Measurements from ENCODE around the gene LRRC18.

LRRC18 gene

DNA sequence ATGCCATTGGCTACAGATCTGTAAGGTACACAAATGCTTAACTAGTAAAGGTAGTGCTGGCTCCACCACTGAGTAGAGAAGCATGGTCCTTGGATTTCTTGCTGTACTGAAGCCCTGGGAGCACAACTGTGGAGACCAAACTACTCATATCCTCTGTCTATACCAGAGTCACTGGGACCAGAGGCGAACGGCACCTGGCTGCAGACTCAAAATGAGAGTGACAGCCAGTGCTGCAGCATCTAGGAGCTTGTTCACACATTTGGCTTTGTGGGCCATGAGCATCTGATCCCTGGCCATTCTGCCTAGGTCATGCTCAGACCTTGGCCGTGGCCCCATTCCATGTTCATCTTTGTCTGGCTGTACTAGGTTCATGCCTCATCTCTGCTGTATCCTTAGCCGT, 31.9 kb downstream of the LRRC18 start:
- no peak for DNase-seq (ENCODE audit: low read depth)

DNA sequence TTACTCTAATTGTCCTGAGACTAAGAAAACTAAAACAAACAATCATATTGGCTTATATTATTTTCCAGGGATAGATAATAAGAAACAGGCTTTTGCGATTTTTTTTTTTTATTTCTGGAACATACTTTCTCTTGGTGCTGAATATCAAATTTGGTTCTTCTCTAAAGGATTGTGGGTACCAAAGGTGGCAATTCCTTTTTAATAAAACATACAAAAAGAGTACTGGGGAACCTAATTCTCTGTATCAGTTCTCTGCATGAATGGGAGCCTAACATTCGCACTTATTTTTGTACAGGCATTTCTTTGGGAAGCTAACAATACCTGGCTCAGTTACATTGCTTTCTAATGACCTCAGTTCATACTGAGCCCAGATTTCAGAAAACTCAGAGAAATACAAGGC, 32.8 kb downstream of the LRRC18 start:
- DNase-seq (ENCODE audit: low read depth), result no peak

DNA sequence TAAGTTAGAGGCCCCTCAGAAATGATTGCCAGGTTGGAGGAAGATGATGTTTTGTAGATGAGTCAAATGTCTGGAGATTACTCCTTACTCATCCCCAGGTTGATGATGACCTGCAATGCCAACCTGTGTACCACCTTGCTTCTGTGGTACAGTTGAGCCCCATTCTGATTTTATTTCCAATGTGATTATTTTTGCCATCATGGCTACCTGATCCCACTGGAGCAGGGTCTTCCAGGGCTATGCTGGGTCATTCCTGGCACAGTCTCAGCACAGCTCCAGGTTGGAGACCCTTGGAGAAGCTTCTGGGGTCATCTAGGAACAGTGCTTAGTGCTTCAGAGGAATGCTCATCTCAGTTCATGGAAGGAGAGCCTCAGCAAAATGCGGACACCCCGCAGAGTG, 34.3 kb downstream of the LRRC18 start:
- DNase-seq (ENCODE audit: low read depth), result no peak

DNA sequence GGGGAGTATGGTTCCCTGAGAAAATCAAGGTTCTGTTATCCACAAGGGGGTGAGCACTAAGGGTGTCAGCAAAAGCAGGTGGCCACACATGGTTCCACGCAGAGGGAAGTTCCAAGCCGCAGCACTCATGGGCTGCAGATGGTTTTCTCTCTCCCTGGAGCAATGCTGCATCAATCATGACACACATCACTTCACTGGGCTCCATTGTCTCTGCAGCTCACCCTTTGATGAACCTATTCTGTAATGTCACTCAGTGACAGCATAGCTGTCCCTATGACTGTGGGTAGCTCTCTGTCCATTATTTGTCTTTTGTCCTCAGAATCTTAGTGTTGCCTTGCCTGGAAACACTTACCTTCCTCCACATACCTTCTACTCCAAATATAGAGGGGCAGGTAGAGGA, 34.8 kb downstream of the LRRC18 start:
- no peak for DNase-seq (ENCODE audit: low read depth)

DNA sequence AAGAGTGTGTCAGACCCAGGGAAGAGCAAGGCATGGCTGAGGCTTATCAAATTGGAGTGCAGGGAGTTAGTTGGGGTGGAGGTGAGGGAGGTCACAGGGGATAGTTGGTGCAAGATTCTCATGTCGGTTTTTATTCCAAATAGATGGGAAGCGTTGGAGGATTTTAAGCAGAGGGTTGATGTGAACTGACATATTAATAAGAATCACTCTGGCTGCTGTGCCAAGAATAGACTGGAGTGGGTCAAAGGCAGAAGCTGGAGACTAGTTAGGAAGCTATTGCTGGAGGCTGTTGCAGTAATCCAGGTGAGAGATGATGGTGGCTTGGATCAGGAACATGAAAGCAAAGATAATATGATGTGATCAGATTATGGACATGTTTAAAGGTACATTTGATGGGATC, 36.5 kb downstream of the LRRC18 start:
- no peak for DNase-seq (ENCODE audit: low read depth)

DNA sequence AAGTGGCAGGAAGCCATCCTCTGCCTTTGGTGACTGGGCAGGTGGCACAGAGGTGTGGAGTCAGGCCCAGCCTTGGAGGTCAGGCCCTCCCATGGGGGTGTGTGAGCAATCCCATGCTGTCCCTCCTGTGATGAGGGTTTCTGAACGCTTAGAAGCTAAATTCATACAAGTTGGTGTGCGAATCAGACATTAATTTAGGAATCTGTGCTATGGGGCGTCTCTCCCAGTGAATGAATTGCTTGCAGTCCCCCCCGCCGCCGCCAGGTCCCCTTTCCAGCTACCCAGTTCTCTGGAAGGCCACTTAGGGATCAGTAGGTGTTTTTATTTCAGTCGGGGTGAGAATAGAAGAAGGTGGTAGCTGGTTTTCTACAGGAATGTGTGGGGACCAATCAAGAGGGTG, 37.5 kb downstream of the LRRC18 start:
- no peak for DNase-seq (ENCODE audit: low read depth)

DNA sequence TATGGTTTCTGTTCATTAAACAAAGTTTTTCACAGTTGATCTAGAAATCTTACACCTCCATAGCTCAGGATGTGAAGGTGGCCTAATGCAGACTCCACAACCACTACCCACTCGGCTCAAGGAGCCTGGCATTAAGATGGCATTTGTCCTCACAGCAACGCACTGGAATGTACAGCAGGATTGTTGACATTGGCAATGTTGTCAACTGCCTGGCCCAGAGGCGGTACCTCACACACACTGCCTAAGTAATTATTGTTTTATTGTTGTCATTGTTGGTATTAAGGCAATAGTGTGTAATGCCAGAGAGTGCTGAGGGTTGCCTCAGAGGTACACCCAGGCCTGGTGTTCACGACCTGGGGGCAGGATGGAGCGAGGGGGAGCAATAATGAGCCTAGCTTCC, 38.3 kb downstream of the LRRC18 start:
- no peak for DNase-seq (ENCODE audit: low read depth)

DNA sequence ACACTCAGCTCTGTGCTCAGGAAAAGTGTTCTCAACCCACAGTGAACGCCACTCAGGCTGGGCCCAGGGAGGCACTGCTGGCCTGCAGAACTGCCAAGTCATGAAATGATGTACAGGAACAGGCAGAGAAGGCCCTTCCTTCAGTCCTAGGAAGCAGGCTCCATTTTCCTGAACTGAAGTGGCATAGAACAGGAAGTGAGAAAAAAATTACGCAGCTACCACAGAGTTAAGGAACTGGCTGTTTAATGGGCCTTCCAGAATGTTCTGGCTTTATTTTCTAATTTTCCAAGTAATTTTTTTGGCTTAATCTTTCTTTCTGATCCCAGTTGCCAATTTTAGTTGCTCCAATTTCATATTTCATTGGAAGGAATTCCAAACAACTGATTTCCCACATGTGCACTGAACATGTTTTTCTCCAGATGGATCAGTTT, 39.3 kb downstream of the LRRC18 start:
- no peak for DNase-seq (ENCODE audit: low read depth)

DNA sequence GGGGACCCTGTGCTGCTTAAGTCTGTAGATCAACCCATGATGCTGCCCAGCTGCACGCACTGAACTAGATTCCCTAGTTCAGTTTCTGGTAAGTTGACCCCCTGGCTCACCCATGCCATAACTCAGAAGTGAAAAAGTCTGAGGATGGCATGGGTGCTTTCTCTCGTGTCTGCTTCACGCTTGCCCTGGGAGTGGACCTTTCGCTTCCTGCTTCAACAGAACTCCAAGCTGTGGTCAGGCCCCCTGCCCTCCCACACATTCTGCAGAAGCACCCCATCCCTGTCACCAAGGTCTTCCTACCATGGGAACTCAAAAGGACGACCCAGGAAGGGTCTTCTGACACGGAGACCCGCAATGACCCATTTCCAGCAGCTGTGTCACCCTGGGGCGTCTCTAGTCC, 39.9 kb downstream of the LRRC18 start:
- DNase-seq (ENCODE audit: low read depth), result no peak

DNA sequence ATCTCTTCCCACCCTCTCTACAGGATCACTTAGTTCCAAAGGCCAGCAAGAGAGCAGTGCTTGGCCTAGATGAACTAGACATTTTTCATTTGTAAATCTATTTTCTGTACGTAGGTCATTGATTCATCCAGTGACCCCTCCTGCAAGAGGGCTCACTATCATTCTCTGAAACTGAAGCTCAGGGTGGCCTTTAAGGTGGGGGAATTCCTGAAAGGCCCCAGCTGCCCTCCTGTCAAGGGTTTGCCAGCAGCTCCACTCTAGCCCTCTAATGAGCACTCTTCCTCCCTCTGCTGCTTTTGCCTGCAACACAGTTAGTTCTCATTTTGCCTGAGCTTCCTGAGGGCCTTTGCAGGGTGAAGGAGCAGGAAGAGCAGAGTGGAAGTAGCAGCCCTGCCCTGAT, 41.2 kb downstream of the LRRC18 start:
- no peak for DNase-seq (ENCODE audit: low read depth)

DNA sequence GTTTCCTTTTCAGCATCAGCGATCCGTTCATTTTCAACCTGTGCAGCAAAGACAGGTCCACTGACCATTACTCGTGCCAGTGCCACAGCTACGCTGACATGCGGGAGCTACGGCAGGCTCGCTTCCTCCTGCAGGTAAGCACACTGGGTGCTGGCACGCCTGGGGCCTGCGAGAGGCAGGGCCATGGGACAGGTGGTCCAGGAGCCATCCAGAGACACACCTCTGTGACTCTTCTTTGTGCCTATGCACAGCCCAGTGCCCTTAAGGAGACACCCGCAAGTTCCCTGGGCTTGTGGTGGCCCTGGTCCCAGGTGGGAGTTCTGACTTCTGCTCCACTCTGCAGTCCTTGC, 42.2 kb downstream of the LRRC18 start:
- no peak for DNase-seq (ENCODE audit: low read depth)

DNA sequence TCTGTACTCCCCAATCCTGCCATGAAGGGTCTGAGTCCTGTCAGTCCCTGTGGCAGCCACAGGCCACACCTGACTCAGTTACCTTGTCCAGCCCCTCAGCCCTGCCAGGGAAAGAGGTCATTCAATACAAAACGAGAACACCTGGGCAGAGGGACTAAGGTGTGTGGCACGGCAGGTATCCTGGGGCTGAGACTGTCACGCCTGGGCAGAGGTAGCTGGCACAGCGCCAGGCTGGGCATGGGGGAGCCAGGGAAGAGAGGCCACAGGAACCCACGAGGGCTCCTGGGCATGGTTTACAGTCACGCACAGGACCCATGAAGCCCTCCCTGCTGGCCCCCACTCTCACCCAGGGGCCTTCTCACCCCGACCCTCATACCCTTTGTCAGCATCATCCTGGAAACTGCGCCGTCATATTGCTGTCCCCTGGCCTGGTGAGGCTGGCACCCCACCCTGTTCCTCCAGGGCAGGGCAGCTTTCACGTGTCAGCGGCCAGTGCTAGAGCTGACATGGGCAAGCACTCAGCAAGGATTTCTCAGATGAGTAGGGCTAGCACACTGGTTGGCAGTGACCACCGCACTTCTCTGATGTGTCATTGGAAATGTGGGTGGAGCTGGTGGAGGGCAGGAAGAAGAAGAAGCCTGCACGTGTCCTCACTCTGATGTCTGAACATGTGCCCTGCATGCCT, 42.7 kb downstream of the LRRC18 start:
- no peak for DNase-seq (ENCODE audit: low read depth)

DNA sequence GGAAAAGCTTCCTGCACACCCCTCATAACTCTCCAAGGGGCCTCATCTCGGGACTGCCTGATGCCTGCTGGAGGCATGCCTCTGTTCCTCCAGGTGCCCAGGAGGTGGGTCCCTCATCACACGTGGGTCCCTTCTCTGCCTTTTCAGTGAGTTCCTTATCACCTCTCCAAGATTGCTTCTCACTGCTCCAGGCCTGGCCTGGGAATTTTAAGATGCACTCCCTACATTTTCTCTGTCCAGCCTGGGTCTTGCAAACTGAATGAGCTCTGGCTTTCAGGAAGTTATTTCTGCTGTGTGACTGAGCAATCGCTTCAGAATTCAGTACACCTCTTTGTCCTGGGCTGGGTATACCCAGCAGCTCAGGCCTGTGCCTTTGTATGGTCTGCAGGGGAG, 43.8 kb downstream of the LRRC18 start:
- DNase-seq (ENCODE audit: low read depth), result no peak

DNA sequence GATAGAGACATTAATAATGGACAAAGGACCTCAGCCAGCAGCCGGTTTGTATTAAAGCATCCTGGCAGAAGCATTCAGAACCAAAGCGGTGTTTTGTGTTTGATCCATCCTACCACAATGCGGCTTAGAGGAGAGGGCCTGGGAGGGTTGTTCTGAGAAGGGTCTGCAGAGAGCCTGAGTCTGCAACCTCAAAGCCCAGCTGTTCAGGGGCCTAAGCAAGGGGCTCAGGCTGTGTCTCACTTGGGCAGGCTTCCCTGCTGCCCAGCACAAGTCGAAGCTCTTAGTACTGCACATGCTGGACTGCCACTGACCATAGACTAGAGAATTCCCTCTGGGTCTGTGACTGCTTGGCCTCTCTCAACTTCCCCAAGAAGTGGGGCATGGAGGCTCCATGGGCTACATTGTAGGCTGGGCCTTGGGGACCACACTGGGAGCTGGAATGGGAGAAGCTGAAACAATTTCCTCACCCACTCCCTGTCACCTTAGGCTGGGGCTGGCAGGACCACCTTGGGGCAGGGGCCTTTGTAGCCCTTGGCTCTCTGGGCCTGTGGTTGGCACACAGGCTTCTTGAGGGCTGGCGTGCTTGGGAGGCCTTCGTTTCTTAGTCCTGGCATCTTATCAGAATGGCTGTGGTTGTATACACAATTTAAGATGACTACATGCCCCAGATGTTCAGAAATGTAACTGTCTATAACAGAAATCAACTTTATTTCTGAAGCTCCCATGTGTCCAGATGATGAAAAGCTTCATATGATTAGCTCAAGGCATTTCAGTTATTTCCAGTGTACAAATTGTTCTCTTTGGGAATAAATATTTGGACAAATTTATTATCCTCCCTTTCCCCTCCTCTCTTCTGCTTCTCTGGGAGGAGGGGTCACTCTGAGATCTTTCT, 44.5 kb downstream of the LRRC18 start:
- no peak for DNase-seq (ENCODE audit: low read depth)

DNA sequence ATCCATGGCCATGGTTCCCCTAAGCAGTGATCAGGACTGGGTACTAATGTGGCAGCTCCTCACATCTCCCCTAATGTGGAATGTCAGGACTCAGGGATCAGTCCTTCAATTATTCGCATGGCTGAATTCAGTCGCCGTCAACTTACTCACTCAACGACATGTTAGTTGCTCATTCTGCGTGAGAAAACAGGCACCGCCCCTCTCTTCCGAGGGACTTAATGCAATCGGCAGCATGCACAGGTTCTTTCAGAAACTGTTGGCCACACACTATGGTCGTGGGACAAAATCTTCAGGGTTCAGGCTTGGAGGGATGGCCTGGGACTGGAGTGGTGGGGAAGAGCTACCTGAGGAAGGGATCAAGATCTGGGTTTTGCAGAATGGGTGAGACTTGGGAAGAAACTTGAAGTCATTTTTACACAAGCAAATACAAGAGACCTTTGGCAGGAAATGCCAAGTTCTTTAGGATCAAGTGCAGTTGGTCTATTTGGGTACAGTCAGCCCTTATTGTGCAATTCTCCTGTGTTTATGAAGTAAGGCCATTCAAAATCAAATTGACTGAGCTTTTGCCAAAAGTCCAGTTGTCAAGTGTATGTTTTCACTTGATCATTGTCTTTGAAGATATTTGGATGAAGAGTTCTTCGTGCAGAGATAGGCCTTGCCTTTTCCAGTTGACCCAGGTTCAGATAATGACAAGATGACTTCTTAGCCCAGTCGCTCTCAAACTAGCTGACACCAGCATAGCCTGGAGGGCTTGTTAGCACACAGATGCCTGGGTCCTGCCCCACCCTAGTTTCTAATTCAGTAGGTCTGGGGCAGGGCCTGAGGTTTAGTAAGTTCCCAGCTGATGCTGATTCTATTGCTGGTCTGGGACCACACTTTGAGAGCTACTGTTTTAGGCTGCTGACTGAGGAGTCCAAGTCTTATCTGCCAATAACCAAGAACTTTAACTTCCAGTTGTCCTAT, 48.5 kb downstream of the LRRC18 start:
- peak; percentile 7 for DNase-seq (ENCODE audit: low read depth)

DNA sequence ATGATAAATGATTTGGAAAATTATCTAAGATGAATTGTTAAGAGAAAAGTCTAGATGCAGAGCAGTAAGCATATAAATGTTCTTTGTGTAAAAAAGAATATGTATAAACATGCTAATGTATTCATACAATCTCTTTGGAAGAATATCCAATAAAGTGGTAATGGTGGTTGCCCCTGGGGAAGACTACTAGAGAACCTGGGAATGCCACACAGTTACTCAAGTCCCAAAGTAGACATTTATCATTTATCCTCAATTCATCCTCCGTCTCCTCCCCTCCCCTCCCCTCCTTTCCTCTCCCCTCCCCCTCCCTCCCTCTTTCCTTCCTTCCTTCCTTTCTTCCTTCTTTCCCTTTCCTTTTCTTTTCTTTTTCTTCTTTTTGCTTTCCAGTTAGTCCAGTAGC, 51.7 kb downstream of the LRRC18 start:
- no peak for DNase-seq (ENCODE audit: low read depth)

DNA sequence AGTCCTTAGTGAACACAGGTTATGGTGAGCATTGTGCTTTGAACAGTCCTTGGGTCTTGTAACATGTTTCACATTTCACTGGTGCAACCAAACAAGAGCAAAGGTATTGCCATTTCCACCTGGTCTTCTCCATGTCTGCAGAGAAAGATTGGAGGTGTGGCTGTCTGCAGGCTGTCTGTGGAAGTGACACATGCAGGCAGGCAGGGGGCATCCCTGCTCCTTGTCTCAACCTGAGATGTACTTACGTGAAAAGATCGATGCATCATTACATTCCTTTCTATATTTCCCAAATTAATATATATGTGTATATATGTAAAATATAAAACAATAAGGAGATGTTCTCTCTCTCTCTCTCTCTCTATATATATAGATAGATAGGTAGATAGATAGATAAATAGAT, 54.3 kb downstream of the LRRC18 start:
- peak; percentile 9 for DNase-seq (ENCODE audit: low read depth)

DNA sequence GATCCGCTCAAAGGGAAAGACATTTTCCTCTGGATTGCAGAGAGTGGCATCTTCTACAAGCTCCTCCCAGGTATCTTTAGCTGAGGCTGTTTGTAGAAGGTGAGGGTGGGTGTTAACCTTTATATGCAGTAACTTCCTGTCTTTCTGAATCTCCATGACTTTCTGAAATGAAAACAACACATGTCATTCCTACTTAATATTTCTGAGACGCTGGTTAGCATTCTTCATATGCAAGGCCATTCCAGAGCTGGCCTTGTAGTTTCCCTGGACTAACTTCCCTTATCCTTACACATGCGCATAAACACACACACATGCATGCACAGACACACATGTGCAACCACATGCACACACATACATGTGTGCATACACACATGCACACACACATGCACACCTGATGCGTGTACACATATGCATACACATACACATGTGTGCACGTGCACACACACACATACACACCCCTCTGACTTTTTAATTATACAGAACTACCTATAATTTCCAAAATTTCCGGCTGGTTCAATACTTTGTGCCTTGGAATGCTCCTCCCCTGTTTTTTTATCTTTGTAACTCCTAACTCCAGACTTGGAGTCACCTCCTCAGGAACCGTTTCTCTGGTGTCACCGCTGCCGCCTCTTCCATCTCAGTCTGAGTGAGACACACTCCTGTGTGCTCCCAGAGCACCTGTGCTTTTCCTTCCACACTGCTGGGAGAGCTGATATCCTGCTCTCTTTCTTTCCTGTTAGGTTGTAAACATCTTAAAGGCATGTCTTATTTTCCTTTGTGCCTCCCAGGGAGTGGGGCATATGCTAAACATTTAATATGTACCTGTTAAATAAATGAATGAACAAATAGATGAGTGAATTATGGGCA, 55.2 kb downstream of the LRRC18 start:
- no peak for DNase-seq (ENCODE audit: low read depth)

DNA sequence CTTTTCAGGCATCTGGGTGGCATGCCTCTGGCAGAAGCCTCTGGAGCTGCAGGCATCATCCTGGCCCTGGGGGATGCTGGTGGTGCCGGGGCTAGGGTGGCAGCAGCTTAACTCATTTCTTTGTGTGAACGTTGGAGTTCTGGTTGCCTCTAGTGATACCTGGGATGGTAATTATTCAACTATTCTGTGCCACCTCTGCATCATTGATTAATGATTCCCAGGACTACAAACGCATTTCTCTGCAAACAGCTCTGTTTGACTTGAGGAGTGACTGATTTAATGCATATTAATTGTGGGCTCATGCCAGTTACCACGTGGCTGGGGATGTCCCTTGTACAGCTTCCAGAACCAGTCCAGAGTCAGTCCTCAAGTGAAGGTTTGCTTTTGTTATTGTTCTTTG, 55.9 kb downstream of the LRRC18 start:
- no peak for DNase-seq (ENCODE audit: low read depth)

DNA sequence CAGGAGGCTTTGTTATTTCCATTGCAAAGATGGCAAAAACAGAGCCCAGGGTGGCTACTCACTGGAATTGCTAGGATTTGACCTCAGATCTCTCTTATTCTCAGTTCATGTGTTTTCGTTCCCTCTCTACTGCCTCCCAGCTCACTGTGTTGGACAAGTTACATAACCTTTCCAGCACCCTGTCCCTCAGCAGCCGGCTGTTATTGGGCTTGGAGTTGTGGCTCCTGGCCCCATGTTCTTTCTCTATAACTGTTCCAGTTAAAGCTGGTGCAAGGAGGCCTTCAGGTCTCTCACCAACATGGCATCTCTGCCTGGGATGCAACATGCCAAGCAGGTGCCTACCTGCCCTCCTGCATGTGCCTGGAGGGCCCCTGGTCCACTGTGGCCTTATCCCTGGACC, 56.8 kb downstream of the LRRC18 start:
- no peak for DNase-seq (ENCODE audit: low read depth)

DNA sequence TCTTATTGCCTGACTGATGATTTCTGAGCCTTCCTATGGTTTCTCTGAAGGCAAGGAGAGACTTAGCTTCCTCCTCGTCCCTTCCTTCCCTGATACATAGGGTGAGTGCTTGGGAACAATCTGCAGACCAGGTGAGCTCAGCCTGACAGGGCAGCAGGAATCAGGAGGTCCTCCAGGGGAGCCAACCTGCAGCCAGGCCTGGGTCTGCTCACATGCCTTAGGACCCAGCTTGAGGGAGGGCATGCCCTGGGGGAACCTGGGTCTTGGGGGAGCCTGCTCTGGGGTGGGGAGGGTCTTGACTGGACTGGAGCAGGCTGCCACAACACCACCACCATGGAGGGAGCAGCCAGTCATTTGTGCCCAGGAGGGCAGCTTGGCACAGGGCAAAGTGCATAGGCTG, 57.7 kb downstream of the LRRC18 start:
- DNase-seq (ENCODE audit: low read depth), result no peak

All from iris pigment epithelial cell (primary cell).